PC-3 (cell line): ENCODE data around the gene GCDH. TPM values are rescaled to one million over a fixed set of nuclear protein-coding genes. Genes with fewer than 3 reads are reported as not detected.

Experiments
- ATAC-seq: fragments of 200-7000 bp; cut with Tn5 transposase; 2 replicates; pipeline ENCODE4 v1.9.1; 2020; ENCODE audit warnings: mild to moderate bottlenecking, moderate library complexity
- BruUV-seq: library from RNA; stranded (reverse); fragments of 400-500 nt; replicated peaks from 2 replicates; lab custom pipeline; 2021; lab: Mats Ljungman, UMichigan
- CTCF ChIA-PET: fragments of 300-600 bp; sonication (Branson Sonifier 250); formaldehyde crosslinking; loops from one replicate; lab custom pipeline; 2022; ENCODE audit warnings: antibody characterized with exemption; lab: Charles Lee
- POLR2A ChIA-PET: fragments of 300-600 bp; sonication (Branson Sonifier 250); formaldehyde crosslinking; loops from one replicate; lab custom pipeline; 2022; ENCODE audit warnings: antibody characterized with exemption; ENCODE audit not compliant: unreplicated experiment; lab: Charles Lee
- DNase-seq: peaks from one replicate; pipeline ENCODE4 v3.0.0-alpha.2; 2015
- H2AFZ ChIP-seq: fragments of 300-600 bp; sonication (generic); 2 replicates; pipeline ENCODE4 v1.6.0; 2016; ENCODE audit warnings: antibody characterized with exemption, low read length
- H3F3A ChIP-seq: fragments of 300-600 bp; sonication (generic); one replicate; pipeline ENCODE4 v1.6.0; 2017; ENCODE audit warnings: antibody characterized with exemption, low read length, control low read depth, mild to moderate bottlenecking; ENCODE audit not compliant: unreplicated experiment
- H3K27ac ChIP-seq: fragments of 300-600 bp; sonication (generic); 2 replicates; pipeline ENCODE4 v1.5.1; 2016; ENCODE audit warnings: mild to moderate bottlenecking, low read length
- H3K27me3 ChIP-seq: fragments of 300-600 bp; sonication (generic); 2 replicates; pipeline ENCODE4 v1.6.1; 2016; ENCODE audit warnings: low read length, mixed read lengths
- H3K36me3 ChIP-seq: fragments of 300-600 bp; sonication (generic); 2 replicates; pipeline ENCODE4 v1.6.1; 2016; ENCODE audit warnings: low read depth, mixed run types, low read length, mixed read lengths
- H3K4me1 ChIP-seq: fragments of 300-600 bp; sonication (generic); 2 replicates; pipeline ENCODE4 v1.5.1; 2016; ENCODE audit warnings: low read length; ENCODE audit not compliant: insufficient read depth
- H3K4me2 ChIP-seq: fragments of 300-600 bp; sonication (generic); 2 replicates; pipeline ENCODE4 v1.6.0; 2016; ENCODE audit warnings: low read length
- H3K4me3 ChIP-seq: fragments of 300-600 bp; sonication (generic); 2 replicates; pipeline ENCODE4 v1.5.1; 2016; ENCODE audit warnings: mild to moderate bottlenecking, low read length, mixed read lengths
- H3K79me2 ChIP-seq: fragments of 300-600 bp; sonication (generic); 2 replicates; pipeline ENCODE4 v1.6.1; 2017; ENCODE audit warnings: low read length, mixed read lengths
- H3K9ac ChIP-seq: fragments of 300-600 bp; sonication (generic); 2 replicates; pipeline ENCODE4 v1.6.0; 2016; ENCODE audit warnings: mild to moderate bottlenecking, low read length
- H3K9me2 ChIP-seq: fragments of 300-600 bp; sonication (generic); replicated peaks from 2 replicates; pipeline ENCODE4 v1.6.1; 2016; ENCODE audit warnings: mixed run types, low read length, mixed read lengths
- H3K9me3 ChIP-seq: fragments of 300-600 bp; sonication (generic); 2 replicates; pipeline ENCODE4 v1.6.1; 2016; ENCODE audit warnings: low read length, mixed read lengths
- H4K20me1 ChIP-seq: fragments of 300-600 bp; sonication (generic); 2 replicates; pipeline ENCODE4 v1.6.1; 2016; ENCODE audit warnings: low read length, mixed read lengths
- EZH2 ChIP-seq: fragments of 300-600 bp; sonication (generic); IDR thresholded peaks from one replicate; pipeline ENCODE4 v1.6.1; 2017; ENCODE audit warnings: antibody characterized with exemption, mild to moderate bottlenecking, low read length; ENCODE audit not compliant: unreplicated experiment
- EZH2phosphoT487 ChIP-seq: fragments of 300-600 bp; sonication (generic); IDR thresholded peaks from 2 replicates; pipeline ENCODE4 v1.6.1; 2018; ENCODE audit warnings: mild to moderate bottlenecking, antibody characterized with exemption, low read length, borderline replicate concordance
- intact Hi-C: fragments of 100-400 bp; cut with micrococcal nuclease; formaldehyde crosslinking; loops from 2 replicates; pipeline ENCODE4 v1.9.0; 2023
- total RNA-seq: library from RNA; depleted of rRNA; stranded (reverse); fragments of >200 nt; gene quantifications from 2 replicates; pipeline ENCODE4 v1.2.3, GENCODE V29; 2014
- TF ChIP-seq, protein P1 (sequence below): fragments of 300-600 bp; sonication (generic); conservative IDR thresholded peaks from 2 replicates; pipeline ENCODE4 v1.5.1; 2017; ENCODE audit warnings: antibody characterized with exemption, low read depth, mild to moderate bottlenecking, low read length

The GCDH gene
- total RNA-seq, 1 experiment from 2014 or later: 37.4 TPM

DNA sequence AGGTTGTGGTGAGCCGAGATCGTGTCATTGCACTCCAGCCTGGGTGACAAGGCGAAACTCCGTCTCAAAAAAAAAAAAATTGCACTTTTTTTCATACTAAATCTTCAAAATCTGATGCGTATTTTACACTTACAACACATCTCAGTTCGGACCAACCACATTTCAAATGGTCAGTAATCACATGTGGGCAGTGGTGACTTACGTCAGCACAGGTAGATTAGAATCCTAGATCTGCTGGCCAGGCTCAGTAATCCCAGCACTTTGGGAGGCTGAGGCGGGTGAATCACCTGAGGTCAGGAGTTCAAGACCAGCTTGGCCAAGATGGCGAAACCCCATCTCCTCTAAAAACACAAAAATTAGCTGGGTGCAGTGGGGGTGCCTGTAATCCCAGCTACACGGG, 44.1 kb downstream of the GCDH start:
- Histone ChIP-seq H3K27ac (no peak overlapping the region), H3K79me2 (peaks cover 57% of the 10 kb centered on the region), H3K9ac (no peak overlapping the region), H3K36me3 (peaks cover 29% of the 10 kb centered on the region), H3K27me3 (no peaks in the 10 kb centered on the region), H3K4me1 (peaks cover 28% of the 10 kb centered on the region), H3K4me3 (no peak overlapping the region), H3K9me2 (no peaks in the 10 kb centered on the region), H2AFZ (no peak overlapping the region), H3K4me2 (no peak overlapping the region), H3K9me3 (no peaks in the 10 kb centered on the region), H4K20me1 (peaks cover 20% of the 10 kb centered on the region), H3F3A (peaks cover 6% of the 10 kb centered on the region)
- intact Hi-C loops: no loop called here
- BruUV-seq: no TSS peak
- CTCF ChIA-PET: no interaction called here
- no peak for DNase-seq
- ATAC-seq: no peak
- TF ChIP-seq EZH2: no peak
- no peak for TF ChIP-seq EZH2phosphoT487
- TF ChIP-seq, protein P1, sequence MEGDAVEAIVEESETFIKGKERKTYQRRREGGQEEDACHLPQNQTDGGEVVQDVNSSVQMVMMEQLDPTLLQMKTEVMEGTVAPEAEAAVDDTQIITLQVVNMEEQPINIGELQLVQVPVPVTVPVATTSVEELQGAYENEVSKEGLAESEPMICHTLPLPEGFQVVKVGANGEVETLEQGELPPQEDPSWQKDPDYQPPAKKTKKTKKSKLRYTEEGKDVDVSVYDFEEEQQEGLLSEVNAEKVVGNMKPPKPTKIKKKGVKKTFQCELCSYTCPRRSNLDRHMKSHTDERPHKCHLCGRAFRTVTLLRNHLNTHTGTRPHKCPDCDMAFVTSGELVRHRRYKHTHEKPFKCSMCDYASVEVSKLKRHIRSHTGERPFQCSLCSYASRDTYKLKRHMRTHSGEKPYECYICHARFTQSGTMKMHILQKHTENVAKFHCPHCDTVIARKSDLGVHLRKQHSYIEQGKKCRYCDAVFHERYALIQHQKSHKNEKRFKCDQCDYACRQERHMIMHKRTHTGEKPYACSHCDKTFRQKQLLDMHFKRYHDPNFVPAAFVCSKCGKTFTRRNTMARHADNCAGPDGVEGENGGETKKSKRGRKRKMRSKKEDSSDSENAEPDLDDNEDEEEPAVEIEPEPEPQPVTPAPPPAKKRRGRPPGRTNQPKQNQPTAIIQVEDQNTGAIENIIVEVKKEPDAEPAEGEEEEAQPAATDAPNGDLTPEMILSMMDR: no peak
- POLR2A ChIA-PET: no interaction called here

DNA sequence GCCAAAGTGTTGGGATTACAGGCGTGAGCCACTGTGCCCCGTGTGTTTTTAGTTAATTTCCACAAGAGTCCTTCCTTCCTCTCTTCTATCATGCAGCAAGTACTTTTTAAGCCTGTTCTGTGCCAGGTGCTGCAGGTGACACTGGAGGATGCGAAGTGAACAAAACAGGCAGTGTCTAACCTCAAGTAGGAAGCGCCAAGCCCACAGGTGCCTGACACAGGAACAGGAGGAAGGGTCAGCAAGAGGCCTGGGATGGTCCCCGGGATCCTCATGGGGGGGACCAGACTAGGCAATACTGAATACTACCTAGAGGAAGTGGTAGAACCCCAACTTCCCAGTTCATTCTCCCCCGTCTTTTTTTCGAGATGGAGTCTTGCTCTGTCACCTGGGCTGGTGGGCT, 45.6 kb downstream of the GCDH start:
- H3K9me2 ChIP-seq: no peaks in the 10 kb centered on the region
- peaks cover 32% of the 10 kb centered on the region for H3K36me3 ChIP-seq
- H3K27ac ChIP-seq: no peak overlapping the region
- no peak overlapping the region for H3K4me3 ChIP-seq
- TF ChIP-seq EZH2 (no peak), EZH2phosphoT487 (no peak)
- TF ChIP-seq, protein P1: no peak
- peaks cover 40% of the 10 kb centered on the region for H3K4me1 ChIP-seq
- H3K9me3 ChIP-seq: no peaks in the 10 kb centered on the region
- intact Hi-C loops: no loop called here
- no peak overlapping the region for H3K4me2 ChIP-seq
- CTCF ChIA-PET: no interaction called here
- peaks cover 57% of the 10 kb centered on the region for H3K79me2 ChIP-seq
- no peak overlapping the region for H3K9ac ChIP-seq
- no peak overlapping the region for H2AFZ ChIP-seq
- no peak for ATAC-seq
- BruUV-seq: no TSS peak
- POLR2A ChIA-PET: no interaction called here
- H3K27me3 ChIP-seq: no peaks in the 10 kb centered on the region
- H3F3A ChIP-seq: peaks cover 15% of the 10 kb centered on the region
- no peak for DNase-seq
- H4K20me1 ChIP-seq: peaks cover 33% of the 10 kb centered on the region

DNA sequence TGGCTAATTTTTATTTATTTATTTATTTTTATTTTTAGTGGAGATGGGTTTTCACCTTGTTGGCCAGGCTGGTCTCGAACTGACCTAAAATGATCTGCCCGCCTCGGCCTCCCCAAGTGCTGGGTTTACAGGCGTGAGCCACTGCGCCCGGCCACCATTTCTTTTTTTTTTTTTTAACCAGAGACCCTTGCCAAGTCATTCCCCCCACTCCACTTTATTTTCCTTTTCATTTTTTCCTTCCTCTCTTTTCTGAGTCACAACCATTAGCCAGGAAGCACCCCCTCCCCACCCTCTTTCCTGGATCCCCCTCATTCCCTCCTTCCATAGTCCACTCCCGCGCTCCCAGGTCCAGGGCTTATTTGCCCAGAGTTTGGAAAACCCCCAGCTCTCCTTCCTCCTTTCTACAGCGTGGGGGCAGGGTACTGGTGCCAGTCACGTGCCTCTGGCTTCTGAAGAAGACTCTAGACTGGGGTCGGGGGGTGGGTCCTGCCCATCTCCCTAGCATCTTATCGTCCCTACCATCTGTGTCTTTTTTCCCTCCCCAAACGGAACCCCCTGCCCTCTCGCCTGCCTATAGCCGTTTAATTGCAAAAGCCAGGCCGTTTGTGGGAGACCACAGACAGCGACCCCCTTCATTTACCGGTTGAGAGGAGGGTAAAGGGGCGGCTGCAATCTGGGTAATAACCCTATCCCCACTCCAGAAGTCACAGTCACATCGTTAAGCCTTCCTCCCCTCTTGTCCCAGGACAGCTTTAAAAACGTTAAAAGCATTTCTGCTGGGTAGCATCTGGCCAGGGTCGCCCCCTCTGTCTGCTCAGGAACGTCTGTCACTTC, 46.4 kb downstream of the GCDH start:
- peak overlapping the region; percentile 36 for H3K27ac ChIP-seq
- TF ChIP-seq, protein P1: no peak
- peak overlapping the region; percentile 77 for H3K9ac ChIP-seq
- ChIA-PET CTCF (interaction anchor here (0.5 kb wide), 1 partner anchor 1013 kb away, joined by 5 read pairs; no protein-coding TSS in a partner anchor), POLR2A (no interaction called here)
- peak overlapping the region; percentile 92 for H3K4me2 ChIP-seq
- no peaks in the 10 kb centered on the region for H3K9me2 ChIP-seq
- H3K9me3 ChIP-seq: no peaks in the 10 kb centered on the region
- peaks cover 36% of the 10 kb centered on the region for H4K20me1 ChIP-seq
- peak overlapping the region; percentile 87 for H2AFZ ChIP-seq
- H3K36me3 ChIP-seq: peaks cover 37% of the 10 kb centered on the region
- intact Hi-C loops: no loop called here
- H3K27me3 ChIP-seq: no peaks in the 10 kb centered on the region
- ATAC-seq (no peak), DNase-seq (no peak)
- H3K4me3 ChIP-seq: peak overlapping the region; percentile 95
- H3F3A ChIP-seq: peaks cover 15% of the 10 kb centered on the region
- H3K79me2 ChIP-seq: peaks cover 54% of the 10 kb centered on the region
- TSS peak; percentile 41 for BruUV-seq
- H3K4me1 ChIP-seq: peaks cover 36% of the 10 kb centered on the region
